SK-N-MC (cell line): ENCODE measurements around the gene NDUFS8.

Experiments used
- DNase-seq: peaks from one replicate; pipeline ENCODE4 v3.0.0-alpha.2; 2011; ENCODE audit warnings: low read depth, low spot score
- H3K27ac ChIP-seq: fragments of 200-600 bp; sonication (generic); 2 replicates; pipeline ENCODE4 v1.5.1; 2016; ENCODE audit warnings: mixed run types
- H3K36me3 ChIP-seq: fragments of 200-600 bp; sonication (generic); 2 replicates; pipeline ENCODE4 v1.6.1; 2017; ENCODE audit warnings: antibody characterized with exemption, low read length, mixed read lengths; ENCODE audit not compliant: insufficient read depth
- H3K4me3 ChIP-seq: fragments of 200-600 bp; sonication (generic); 2 replicates; pipeline ENCODE4 v1.5.1; 2016
- H3K9ac ChIP-seq: fragments of 200-600 bp; sonication (generic); 2 replicates; pipeline ENCODE4 v1.8.0; 2017; ENCODE audit warnings: mixed run types, mixed read lengths; ENCODE audit not compliant: insufficient read length
- H3K9me3 ChIP-seq: fragments of 200-600 bp; sonication (generic); 2 replicates; pipeline ENCODE4 v1.6.1; 2017; ENCODE audit warnings: low read depth, mild to moderate bottlenecking, antibody characterized with exemption, low read length, moderate library complexity, mixed read lengths
- EZH2 ChIP-seq: fragments of 200-600 bp; sonication (generic); IDR thresholded peaks from one replicate; pipeline ENCODE4 v1.6.1; 2017; ENCODE audit warnings: antibody characterized with exemption
- FOXP2 ChIP-seq: optimal IDR thresholded peaks from 2 replicates; pipeline ENCODE3; 2011; ENCODE audit warnings: mild to moderate bottlenecking, moderate library complexity; ENCODE audit not compliant: insufficient read depth; ENCODE audit errors: extremely low read length, control extremely low read depth
- POLR2AphosphoS5 ChIP-seq: IDR thresholded peaks from 2 replicates; pipeline ENCODE4 v1.6.1; 2012; ENCODE audit warnings: mild to moderate bottlenecking, low read depth, low read length, borderline replicate concordance

NDUFS8 gene

DNA sequence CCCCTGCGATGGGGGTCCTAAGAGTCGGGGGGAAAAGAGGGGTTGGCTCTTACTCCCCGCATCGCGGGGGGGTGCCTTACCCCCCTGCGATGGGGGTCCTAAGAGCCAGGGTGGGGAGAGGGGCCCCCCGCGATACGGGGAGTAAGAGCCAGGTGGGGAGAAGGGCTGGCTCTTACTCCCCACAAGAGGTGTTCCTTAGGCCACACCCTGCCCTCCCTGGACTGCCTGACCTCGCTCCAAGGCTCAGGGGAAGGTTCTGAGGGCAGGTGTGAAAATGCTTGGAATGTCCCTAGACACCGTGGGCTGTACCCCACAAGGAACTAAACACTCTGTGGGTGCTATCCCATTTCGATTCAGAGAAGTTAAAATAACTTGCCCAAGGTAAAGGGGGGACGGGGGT is 34.4 kb upstream of the NDUFS8 start:
- H3K9me3 ChIP-seq = no peaks in the 10 kb centered on the region
- H3K36me3 ChIP-seq = no peaks in the 10 kb centered on the region
- no peak for TF ChIP-seq FOXP2
- no peak for TF ChIP-seq POLR2AphosphoS5
- TF ChIP-seq EZH2 = no peak
- H3K27ac ChIP-seq = no peak overlapping the region
- H3K4me3 ChIP-seq = no peak overlapping the region
- no peak overlapping the region for H3K9ac ChIP-seq
- no peak for DNase-seq

DNA sequence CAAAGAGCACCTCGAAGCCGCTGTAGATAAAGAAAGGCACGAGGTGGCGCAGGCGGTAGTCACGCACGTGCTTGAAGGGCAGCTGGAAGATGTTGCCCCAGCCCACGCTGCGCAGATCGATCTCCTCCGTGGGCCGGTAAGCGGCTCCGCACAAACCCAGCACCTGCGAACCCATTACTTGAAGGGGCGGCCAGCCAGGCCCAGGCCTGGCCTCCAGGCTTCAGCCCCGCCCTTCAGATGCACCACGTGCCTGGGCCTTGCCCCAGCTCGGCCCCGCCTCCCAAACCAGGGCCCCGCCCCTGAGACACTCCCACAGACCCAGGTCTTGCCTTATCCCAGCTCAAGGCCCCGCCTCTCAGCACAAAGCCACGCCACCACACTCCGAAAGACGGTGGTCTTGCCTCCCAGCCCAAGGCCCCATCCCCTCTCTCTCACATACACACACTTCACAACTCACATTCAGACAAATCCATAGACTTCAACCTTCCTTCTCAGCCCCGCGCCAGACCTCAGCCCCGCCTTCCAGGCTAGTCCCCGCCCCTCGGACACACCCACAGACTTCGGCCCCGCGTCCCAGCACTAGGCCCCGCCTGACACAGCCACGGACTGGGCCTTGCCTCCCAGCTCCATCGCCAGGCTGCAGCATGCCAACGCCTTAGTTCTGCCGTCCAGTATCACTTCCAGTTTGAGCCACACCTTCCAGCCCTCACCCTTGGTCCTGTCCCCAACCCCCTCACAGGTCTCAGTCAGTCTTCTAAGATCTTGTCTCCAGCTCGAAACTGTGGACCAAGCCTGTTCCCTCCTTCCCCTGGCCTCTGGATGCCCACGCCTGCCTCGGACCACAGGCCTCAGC is 33.6 kb upstream of the NDUFS8 start:
- H3K27ac ChIP-seq = no peak overlapping the region

DNA sequence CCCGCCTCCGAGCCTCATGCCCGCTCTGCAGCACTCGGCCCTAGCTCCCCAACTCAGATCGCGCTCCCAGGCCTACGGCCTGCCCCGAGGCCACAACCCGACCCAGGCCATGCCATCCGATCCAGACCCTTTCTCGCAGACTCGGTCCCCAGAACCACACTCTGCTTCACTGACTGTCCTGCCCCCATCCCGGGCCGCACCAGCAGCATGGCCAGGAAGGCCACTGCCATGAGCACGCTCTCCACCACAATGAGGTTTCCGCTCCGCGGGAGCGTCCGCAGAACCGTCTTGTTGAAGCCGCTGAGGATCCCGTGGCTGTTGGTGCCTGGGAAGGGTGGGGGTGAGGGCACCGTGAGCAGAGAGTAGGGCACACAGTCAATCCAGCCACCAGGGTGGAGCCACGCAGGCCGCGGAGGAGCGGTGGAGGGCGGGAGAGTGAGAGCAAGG is 33.0 kb upstream of the NDUFS8 start:
- DNase-seq = no peak
- TF ChIP-seq POLR2AphosphoS5 (no peak), FOXP2 (no peak), EZH2 (no peak)
- Histone ChIP-seq H3K9ac (no peak overlapping the region), H3K4me3 (no peak overlapping the region), H3K9me3 (no peaks in the 10 kb centered on the region), H3K36me3 (no peaks in the 10 kb centered on the region), H3K27ac (no peak overlapping the region)

More for the DNA sequence above, 33.6 kb upstream of the NDUFS8 start:
- no peak for TF ChIP-seq FOXP2
- TF ChIP-seq EZH2 = no peak
- TF ChIP-seq POLR2AphosphoS5 = no peak
- H3K9me3 ChIP-seq = no peaks in the 10 kb centered on the region
- DNase-seq = no peak
- H3K36me3 ChIP-seq = no peaks in the 10 kb centered on the region
- no peak overlapping the region for H3K4me3 ChIP-seq
- no peak overlapping the region for H3K9ac ChIP-seq

DNA sequence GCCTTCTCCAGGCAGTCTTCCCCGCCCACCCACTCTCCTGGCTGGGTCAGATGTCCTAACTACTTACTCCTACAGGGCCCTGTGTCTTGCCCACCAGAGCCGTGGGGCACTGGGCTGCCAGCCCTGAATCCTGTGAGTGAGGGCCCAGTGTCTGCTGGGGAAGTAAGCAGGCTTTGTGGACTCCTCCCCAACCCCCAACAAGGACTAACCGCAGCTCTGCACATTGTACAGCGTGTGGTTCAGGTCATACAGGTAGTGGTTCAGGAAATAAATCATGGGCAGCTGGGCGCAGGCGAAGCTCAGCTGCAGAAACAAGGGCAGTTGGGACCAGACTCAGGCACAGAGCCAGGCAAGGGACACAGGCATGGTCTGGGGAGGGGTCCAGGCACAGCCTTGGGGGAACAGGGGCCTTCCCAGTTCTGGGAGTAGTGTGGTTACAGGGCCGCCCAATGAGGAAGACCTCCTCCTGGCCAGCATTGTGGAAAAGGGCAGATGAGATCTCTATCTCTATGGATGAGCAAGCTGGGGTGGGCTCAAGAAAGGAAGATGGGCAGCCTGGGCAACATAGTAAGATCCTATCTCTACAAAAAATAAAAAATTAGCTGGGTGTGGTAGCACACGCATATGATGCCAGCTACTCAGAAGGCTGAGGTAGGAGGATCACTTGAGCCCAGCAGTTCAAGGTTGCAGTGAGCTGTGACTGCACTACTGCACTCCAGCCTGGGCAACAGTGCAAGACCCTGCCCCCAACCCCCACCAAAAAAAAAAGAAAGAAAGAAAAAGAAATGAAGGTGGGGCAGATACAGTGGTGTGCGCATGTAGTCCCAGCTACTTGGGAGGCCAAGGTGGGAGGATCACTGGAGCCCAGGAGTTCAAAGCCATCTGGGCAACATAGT is 32.1 kb upstream of the NDUFS8 start:
- no peak for DNase-seq
- no peak overlapping the region for H3K27ac ChIP-seq
- no peak overlapping the region for H3K9ac ChIP-seq

DNA sequence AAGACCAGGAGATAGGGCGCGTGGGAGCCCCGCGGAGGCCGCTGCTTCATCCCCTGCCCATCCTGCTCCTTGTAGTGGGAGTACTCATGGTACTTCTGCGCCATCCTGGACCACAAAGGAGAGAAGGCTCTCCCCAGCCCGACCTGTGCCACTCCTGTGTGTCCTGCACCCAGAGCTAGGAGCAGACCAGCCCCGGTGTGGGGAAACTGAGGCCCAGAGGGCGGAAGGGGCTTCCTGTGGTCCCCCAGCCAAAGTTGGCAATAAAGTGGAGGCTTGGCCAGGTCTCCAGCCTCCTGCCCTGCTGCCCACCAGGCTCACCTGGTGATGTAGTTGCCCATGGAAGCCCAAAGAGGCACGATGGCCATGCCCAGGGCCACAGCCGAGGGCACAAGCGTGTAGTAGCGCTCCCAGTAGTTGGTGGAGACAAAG is 31.3 kb upstream of the NDUFS8 start:
- TF ChIP-seq POLR2AphosphoS5 (no peak), FOXP2 (no peak), EZH2 (no peak)
- H3K9me3 ChIP-seq = no peaks in the 10 kb centered on the region
- no peak overlapping the region for H3K9ac ChIP-seq
- no peak overlapping the region for H3K4me3 ChIP-seq
- DNase-seq = no peak
- H3K27ac ChIP-seq = no peak overlapping the region
- no peaks in the 10 kb centered on the region for H3K36me3 ChIP-seq

More for the DNA sequence above, 32.1 kb upstream of the NDUFS8 start:
- Histone ChIP-seq H3K36me3 (no peaks in the 10 kb centered on the region), H3K9me3 (no peaks in the 10 kb centered on the region), H3K4me3 (no peak overlapping the region)
- no peak for TF ChIP-seq FOXP2

DNA sequence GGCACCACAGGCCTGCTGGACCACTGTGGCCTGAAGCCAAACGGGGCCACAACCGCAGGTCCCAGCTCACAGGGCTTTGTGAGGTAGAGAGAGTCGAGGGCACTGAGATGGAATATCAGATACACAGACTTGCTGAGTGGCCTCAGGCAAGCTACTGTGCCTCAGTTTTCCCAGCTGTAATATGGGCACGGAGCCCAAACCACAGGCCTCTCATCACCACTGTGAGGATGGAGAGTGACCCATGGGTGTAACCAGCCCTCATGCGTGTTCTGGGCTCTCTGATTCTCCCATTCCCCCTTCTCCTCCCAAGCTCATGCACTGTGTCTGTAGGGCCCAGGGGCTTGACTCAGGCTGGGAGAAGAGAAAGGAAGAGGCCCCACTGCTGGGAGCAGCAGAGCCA is 30.8 kb upstream of the NDUFS8 start:
- H3K9ac ChIP-seq = no peak overlapping the region
- TF ChIP-seq EZH2 (no peak), FOXP2 (no peak), POLR2AphosphoS5 (no peak)
- no peak for DNase-seq
- H3K36me3 ChIP-seq = no peaks in the 10 kb centered on the region
- no peaks in the 10 kb centered on the region for H3K9me3 ChIP-seq
- H3K4me3 ChIP-seq = no peak overlapping the region
- H3K27ac ChIP-seq = no peak overlapping the region

DNA sequence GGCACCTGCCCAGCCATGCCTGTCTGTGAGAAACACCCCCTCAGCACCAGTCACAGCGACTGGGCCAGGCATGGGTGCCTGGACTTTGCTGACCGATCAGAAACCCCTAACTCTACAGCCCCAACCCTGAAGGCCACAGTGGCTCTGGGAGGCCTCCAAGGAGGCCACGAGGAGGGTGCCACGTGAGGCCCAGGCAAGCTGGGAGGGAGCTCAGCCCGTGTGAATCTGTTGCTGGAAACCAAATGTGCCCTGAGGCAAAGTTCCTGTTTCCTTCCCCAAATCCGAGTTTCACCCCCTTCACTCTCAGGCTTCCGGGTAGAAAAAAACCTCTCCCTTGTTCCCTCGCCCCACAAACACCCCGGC is 27.9 kb upstream of the NDUFS8 start:
- TF ChIP-seq POLR2AphosphoS5 (no peak), FOXP2 (peak; percentile 60)
- 0 out of 2 replicates have a peak overlapping the region, but pooled peaks have one; percentile 36 for H3K4me3 ChIP-seq
- H3K27ac ChIP-seq = no peak overlapping the region
- H3K36me3 ChIP-seq = no peaks in the 10 kb centered on the region
- no peak overlapping the region for H3K9ac ChIP-seq
- peak; percentile 78 for DNase-seq
- H3K9me3 ChIP-seq = no peaks in the 10 kb centered on the region
